Esophagus squamous epithelium (tissue), 5 donors: ENCODE data around the gene C22orf23. TPM values are rescaled to one million over a fixed set of nuclear protein-coding genes. Genes with fewer than 3 reads are reported as not detected.

Experiments
- DNase-seq: peaks from one replicate; lab custom pipeline; 2025; lab: John Stamatoyannopoulos, UW
- H3K27ac ChIP-seq, 4 donors: fragments of 200-600 bp; sonication (generic); one replicate each; pipeline ENCODE4 v1.5.1; 2016 to 2019; ENCODE audit warnings: mild to moderate bottlenecking in 1 of 4
- H3K27me3 ChIP-seq, 4 donors: fragments of 200-600 bp; sonication (generic); 1 replicate in 3 of 4; 2 replicates in 1 of 4; pipeline versions ENCODE4 v1.5.1 to v1.6.0; 2017 to 2021; ENCODE audit warnings: antibody characterized with exemption in 1 of 4
- H3K36me3 ChIP-seq, 3 donors: fragments of 200-600 bp; sonication (generic); one replicate each; pipeline ENCODE4 v1.5.1; 2016 to 2019
- H3K4me1 ChIP-seq, 3 donors: fragments of 200-600 bp; sonication (generic); one replicate each; pipeline ENCODE4 v1.5.1; 2017 to 2019
- H3K4me3 ChIP-seq, 4 donors: fragments of 200-600 bp; sonication (generic); 1 replicate in 3 of 4; 2 replicates in 1 of 4; pipeline ENCODE4 v1.5.1; 2016 to 2019; ENCODE audit warnings: mild to moderate bottlenecking in 2 of 4, moderate library complexity in 1 of 4
- H3K9me3 ChIP-seq, 3 donors: fragments of 200-600 bp; sonication (generic); one replicate each; pipeline ENCODE4 v1.5.1; 2016 to 2019
- CTCF ChIP-seq, 6 experiments: fragments of 450-650 bp in 4 of 6; fragments of 200-600 bp in 2 of 6; sonication (generic) in 2 of 6; IDR thresholded peaks; one replicate each; pipeline ENCODE4 v1.5.1; 2016 to 2019; ENCODE audit warnings: antibody characterized with exemption in 6 of 6, mild to moderate bottlenecking in 4 of 6, moderate library complexity in 4 of 6
- POLR2A ChIP-seq, 4 donors: fragments of 450-650 bp; IDR thresholded peaks; one replicate each; pipeline ENCODE4 v1.6.1; 2017; ENCODE audit warnings: antibody characterized with exemption in 4 of 4, mild to moderate bottlenecking in 4 of 4, moderate library complexity in 3 of 4
- WGBS, 2 donors: methylation state at CpG; one replicate each; pipeline ENCODE4 v1.1.5; 2018; 5-methylcytosine and 5-hydroxymethylcytosine counted together
- intact Hi-C: fragments of 100-400 bp; cut with DNase I; formaldehyde crosslinking; loops from one replicate; pipeline ENCODE4 v1.15.0; 2022
- total RNA-seq, 4 donors: library from RNA; depleted of rRNA; stranded (reverse); fragments of >200 nt; gene quantifications; one replicate each; pipeline ENCODE4 v1.1.0, GENCODE V29; 2016
- donor health status: DM: yes; HTN: yes; CAD: no.

The C22orf23 gene
- total RNA-seq, 4 donors from 2014 or later = 0.13 to 0.38 TPM; not detected in 2

DNA sequence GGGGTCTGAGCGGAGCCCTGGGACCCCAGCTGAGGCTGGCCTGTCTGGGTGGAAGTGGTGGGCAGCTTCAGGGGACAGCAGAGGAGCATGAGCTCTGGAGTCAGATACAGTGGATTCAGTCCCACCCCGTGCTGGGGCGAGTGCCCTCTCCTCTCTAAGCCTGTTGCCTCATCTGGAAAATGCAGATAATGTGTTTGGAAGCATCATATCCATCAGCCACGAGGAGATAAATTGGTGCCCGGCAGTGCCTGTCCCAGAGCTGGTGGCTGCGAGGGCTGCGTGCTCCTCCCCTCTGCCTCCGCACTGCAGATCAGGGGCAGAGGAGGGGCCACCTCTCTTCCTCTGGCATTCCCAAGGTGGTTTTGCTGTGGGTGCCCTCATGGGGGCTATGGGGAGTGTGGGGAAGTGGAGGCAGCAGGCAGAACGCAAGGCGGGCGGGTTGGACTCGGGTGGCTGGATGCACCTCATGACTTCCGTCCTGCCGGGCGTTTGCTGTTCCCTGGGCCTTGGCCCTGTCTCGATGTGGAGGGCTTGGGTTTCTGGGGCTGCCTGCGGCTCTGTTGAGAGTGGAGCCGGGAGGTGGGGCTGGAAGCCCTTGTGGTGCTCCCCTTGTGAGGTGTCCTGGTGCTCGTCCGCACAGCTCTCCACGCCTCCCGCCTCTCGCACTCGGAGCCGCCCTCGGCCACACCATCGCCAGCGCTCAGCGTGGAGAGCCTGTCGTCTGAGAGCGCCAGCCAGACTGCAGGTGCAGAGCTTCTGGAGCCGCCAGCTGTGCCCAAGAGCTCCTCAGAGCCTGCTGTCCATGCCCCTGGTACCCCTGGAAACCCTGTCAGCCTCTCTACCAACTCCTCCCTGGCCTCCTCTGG, 26.4 kb downstream of the C22orf23 start:
- Histone ChIP-seq H3K9me3 (no peaks in the 10 kb centered on the region), H3K27ac (peak overlapping the region in 1 of 4 donors; percentile 34), H3K4me1 (peaks cover 9 to 47% (median 13%) of the 10 kb centered on the region in 3 donors), H3K4me3 (no peak overlapping the region), H3K27me3 (no peaks in the 10 kb centered on the region), H3K36me3 (peaks cover 65 to 99% (median 69%) of the 10 kb centered on the region in 3 donors)
- 86% methylated on average over 7 of the region's 32 CpGs; no CpG with 5 or more reads in 1 of the 2 donors for WGBS, 2 donors
- intact Hi-C loops = no loop called here
- DNase-seq = no peak
- TF ChIP-seq CTCF (IDR thresholded peaks at IDR 0.05) (no peak), POLR2A (IDR thresholded peaks at IDR 0.05) (no peak)

DNA sequence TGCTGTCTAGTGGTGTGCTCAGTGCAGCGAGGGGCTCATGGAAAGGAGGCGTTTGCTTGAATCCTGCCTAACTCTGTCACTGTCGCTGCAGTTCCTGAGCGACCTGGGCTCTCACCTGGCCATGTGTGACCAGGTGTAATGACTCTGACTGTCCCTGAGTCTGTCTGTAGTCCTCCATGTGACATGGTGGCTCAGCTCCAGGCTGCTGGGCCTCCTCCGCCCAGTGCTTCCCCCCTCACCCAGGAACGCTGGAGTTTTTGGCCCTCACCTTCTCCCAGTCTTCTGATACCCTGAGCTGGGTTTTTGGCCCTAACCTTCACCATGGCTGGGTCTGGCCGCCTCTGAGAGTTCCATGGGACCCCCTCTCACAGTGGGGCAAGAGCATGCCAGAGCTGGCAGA, 27.0 kb downstream of the C22orf23 start:
- Histone ChIP-seq H3K27me3 (no peaks in the 10 kb centered on the region), H3K4me3 (no peak overlapping the region), H3K36me3 (peaks cover 64 to 99% (median 71%) of the 10 kb centered on the region in 3 donors), H3K27ac (peak overlapping the region in 1 of 4 donors; percentile 34), H3K4me1 (peaks cover 8 to 41% (median 9%) of the 10 kb centered on the region in 3 donors), H3K9me3 (no peaks in the 10 kb centered on the region)
- WGBS, 2 donors = 85% methylated on average over 4 of the region's 7 CpGs; no CpG with 5 or more reads in 1 of the 2 donors
- TF ChIP-seq CTCF (IDR thresholded peaks at IDR 0.05) (no peak), POLR2A (IDR thresholded peaks at IDR 0.05) (no peak)
- no peak for DNase-seq
- intact Hi-C loops = no loop called here

DNA sequence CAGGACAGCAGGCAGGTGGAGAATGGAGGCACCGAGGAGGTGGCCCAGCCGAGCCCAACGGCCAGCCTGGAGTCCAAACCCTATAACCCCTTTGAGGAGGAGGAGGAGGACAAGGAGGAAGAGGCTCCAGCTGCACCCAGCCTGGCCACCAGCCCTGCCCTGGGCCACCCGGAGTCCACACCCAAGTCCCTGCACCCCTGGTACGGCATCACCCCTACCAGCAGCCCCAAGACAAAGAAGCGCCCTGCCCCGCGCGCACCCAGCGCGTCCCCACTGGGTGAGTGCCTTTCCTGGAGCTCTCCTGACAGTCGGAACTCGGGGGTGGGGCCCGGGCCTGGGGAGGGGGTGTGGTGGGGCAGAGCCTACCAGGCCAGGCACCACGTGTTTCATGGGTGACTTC, 27.6 kb downstream of the C22orf23 start:
- H3K36me3 ChIP-seq = peaks cover 64 to 99% (median 71%) of the 10 kb centered on the region in 3 donors
- H3K9me3 ChIP-seq = no peaks in the 10 kb centered on the region
- H3K4me1 ChIP-seq = peaks cover 7 to 35% (median 8%) of the 10 kb centered on the region in 3 donors
- H3K27me3 ChIP-seq = no peaks in the 10 kb centered on the region
- peak overlapping the region in 1 of 4 donors; percentile 34 for H3K27ac ChIP-seq
- intact Hi-C loops = no loop called here
- TF ChIP-seq CTCF (IDR thresholded peaks at IDR 0.05) (no peak), POLR2A (IDR thresholded peaks at IDR 0.05) (no peak)
- 80% methylated on average over 1 of the region's 15 CpGs; no CpG with 5 or more reads in 1 of the 2 donors for WGBS, 2 donors
- H3K4me3 ChIP-seq = no peak overlapping the region
- no peak for DNase-seq

DNA sequence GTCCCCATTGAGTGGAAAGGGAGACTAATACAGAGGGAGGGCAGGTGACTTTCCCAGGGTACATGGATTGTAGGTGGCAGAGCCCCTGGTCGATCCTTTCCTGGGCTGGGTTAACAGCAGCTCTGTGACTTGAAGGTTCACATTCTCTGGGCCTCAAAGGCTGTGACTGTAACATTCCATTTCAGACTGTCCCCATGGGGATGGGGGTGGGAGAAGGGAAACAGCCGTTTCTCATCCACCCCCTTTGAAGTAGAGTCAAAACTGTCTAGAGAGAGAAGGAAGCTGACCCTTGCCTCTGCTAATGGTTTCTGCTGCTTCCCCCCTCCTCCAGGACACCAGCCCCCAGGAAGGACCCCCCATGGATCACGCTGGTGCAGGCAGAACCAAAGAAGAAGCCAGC, 28.1 kb downstream of the C22orf23 start:
- intact Hi-C loops = no loop called here
- no peak overlapping the region for H3K4me3 ChIP-seq
- WGBS, 2 donors = 63% methylated on average over 2 of the region's 3 CpGs

More for the DNA sequence above, 28.1 kb downstream of the C22orf23 start:
- TF ChIP-seq CTCF (IDR thresholded peaks at IDR 0.05) (no peak), POLR2A (IDR thresholded peaks at IDR 0.05) (no peak)
- peaks cover 64 to 99% (median 71%) of the 10 kb centered on the region in 3 donors for H3K36me3 ChIP-seq
- DNase-seq = no peak
- H3K9me3 ChIP-seq = no peaks in the 10 kb centered on the region
- no peaks in the 10 kb centered on the region for H3K27me3 ChIP-seq
- peaks cover 3 to 31% (median 8%) of the 10 kb centered on the region in 3 donors for H3K4me1 ChIP-seq
- H3K27ac ChIP-seq = peak overlapping the region in 1 of 4 donors; percentile 10
